SK-N-MC (cell line): Measurements from ENCODE around the gene TMEM127.
"Not testable (repeated sequence)": the region's sequence is repeated elsewhere in the genome, so short reads cannot be mapped to it uniquely, and the experiment has no call there.

ENCODE experiments used
- DNase-seq: peaks from one replicate; pipeline ENCODE4 v3.0.0-alpha.2; 2011; ENCODE audit warnings: low read depth, low spot score
- H3K27ac ChIP-seq: fragments of 200-600 bp; sonication (generic); 2 replicates; pipeline ENCODE4 v1.5.1; 2016; ENCODE audit warnings: mixed run types
- H3K36me3 ChIP-seq: fragments of 200-600 bp; sonication (generic); 2 replicates; pipeline ENCODE4 v1.6.1; 2017; ENCODE audit warnings: antibody characterized with exemption, low read length, mixed read lengths; ENCODE audit not compliant: insufficient read depth
- H3K4me3 ChIP-seq: fragments of 200-600 bp; sonication (generic); 2 replicates; pipeline ENCODE4 v1.5.1; 2016
- H3K9ac ChIP-seq: fragments of 200-600 bp; sonication (generic); 2 replicates; pipeline ENCODE4 v1.8.0; 2017; ENCODE audit warnings: mixed run types, mixed read lengths; ENCODE audit not compliant: insufficient read length
- H3K9me3 ChIP-seq: fragments of 200-600 bp; sonication (generic); 2 replicates; pipeline ENCODE4 v1.6.1; 2017; ENCODE audit warnings: low read depth, mild to moderate bottlenecking, antibody characterized with exemption, low read length, moderate library complexity, mixed read lengths
- EZH2 ChIP-seq: fragments of 200-600 bp; sonication (generic); IDR thresholded peaks from one replicate; pipeline ENCODE4 v1.6.1; 2017; ENCODE audit warnings: antibody characterized with exemption
- FOXP2 ChIP-seq: optimal IDR thresholded peaks from 2 replicates; pipeline ENCODE3; 2011; ENCODE audit warnings: mild to moderate bottlenecking, moderate library complexity; ENCODE audit not compliant: insufficient read depth; ENCODE audit errors: extremely low read length, control extremely low read depth
- POLR2AphosphoS5 ChIP-seq: IDR thresholded peaks from 2 replicates; pipeline ENCODE4 v1.6.1; 2012; ENCODE audit warnings: mild to moderate bottlenecking, low read depth, low read length, borderline replicate concordance

The TMEM127 gene

GRCh38 chr2:96296925-96297324 lies 31.1 kb upstream of the TMEM127 start:
- H3K36me3 ChIP-seq = peaks cover 97% of the 10 kb centered on the region
- H3K9ac ChIP-seq = no peak overlapping the region
- no peak overlapping the region for H3K27ac ChIP-seq
- no peak overlapping the region for H3K4me3 ChIP-seq
- no peaks in the 10 kb centered on the region for H3K9me3 ChIP-seq
- DNase-seq = no peak
- TF ChIP-seq FOXP2 = no peak
- no peak for TF ChIP-seq POLR2AphosphoS5
- no peak for TF ChIP-seq EZH2

GRCh38 chr2:96294271-96294670 lies 28.5 kb upstream of the TMEM127 start:
- H3K27ac ChIP-seq, H3K4me3 ChIP-seq, DNase-seq, H3K9me3 ChIP-seq, H3K9ac ChIP-seq: not testable (repeated sequence)
- H3K36me3 ChIP-seq = peaks cover 98% of the 10 kb centered on the region

GRCh38 chr2:96291751-96292150 lies 26.0 kb upstream of the TMEM127 start:
- DNase-seq = no peak
- no peak overlapping the region for H3K27ac ChIP-seq
- no peak overlapping the region for H3K4me3 ChIP-seq
- TF ChIP-seq POLR2AphosphoS5 (no peak), EZH2 (no peak), FOXP2 (no peak)
- peaks cover 98% of the 10 kb centered on the region for H3K36me3 ChIP-seq
- H3K9me3 ChIP-seq = no peaks in the 10 kb centered on the region
- no peak overlapping the region for H3K9ac ChIP-seq

GRCh38 chr2:96287273-96287856 lies 21.6 kb upstream of the TMEM127 start:
- H3K36me3 ChIP-seq = peaks cover 99% of the 10 kb centered on the region
- no peak overlapping the region for H3K4me3 ChIP-seq
- H3K27ac ChIP-seq = no peak overlapping the region
- TF ChIP-seq FOXP2 (no peak), POLR2AphosphoS5 (no peak), EZH2 (no peak)
- H3K9ac ChIP-seq = no peak overlapping the region
- H3K9me3 ChIP-seq = no peaks in the 10 kb centered on the region
- no peak for DNase-seq

DNA sequence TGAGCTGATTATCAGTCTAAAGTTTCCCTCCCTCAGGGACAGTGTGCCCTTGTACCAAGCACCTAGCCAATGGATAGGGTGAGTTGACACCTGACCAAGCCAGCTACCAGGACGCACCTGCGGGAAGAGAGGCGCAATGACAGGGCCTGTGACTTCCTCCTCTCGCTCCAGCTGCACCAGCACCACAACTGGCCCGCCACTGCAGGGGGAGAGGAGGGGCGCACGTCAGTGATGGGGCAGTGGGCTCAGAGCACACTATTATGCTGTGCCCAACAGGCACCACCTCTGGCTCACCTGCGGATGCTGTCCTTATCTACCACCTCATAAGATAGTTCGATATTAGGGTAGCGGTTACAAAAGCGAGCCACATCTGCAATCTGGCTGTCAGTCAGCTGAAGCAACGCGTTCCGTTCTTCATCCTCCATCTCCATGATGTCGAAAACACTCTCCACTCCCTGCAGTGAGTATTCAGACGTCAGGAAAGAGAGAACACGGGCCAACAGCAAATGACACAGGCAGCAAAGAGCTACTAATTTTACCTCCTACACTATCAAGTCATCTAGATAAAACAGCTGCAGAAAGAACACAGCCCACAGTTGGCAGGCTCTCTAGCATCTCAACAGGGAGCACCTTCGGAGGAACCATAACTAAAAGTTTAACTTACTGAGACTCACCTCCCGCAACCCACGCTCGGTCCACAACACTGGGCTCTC lies 11.1 kb upstream of the TMEM127 start:
- TF ChIP-seq POLR2AphosphoS5 = no peak
- TF ChIP-seq EZH2 = no peak
- TF ChIP-seq FOXP2 = no peak
- H3K27ac ChIP-seq = no peak overlapping the region
- no peak overlapping the region for H3K9ac ChIP-seq
- H3K4me3 ChIP-seq = no peak overlapping the region
- peaks cover 80% of the 10 kb centered on the region for H3K36me3 ChIP-seq
- DNase-seq = no peak
- no peaks in the 10 kb centered on the region for H3K9me3 ChIP-seq

DNA sequence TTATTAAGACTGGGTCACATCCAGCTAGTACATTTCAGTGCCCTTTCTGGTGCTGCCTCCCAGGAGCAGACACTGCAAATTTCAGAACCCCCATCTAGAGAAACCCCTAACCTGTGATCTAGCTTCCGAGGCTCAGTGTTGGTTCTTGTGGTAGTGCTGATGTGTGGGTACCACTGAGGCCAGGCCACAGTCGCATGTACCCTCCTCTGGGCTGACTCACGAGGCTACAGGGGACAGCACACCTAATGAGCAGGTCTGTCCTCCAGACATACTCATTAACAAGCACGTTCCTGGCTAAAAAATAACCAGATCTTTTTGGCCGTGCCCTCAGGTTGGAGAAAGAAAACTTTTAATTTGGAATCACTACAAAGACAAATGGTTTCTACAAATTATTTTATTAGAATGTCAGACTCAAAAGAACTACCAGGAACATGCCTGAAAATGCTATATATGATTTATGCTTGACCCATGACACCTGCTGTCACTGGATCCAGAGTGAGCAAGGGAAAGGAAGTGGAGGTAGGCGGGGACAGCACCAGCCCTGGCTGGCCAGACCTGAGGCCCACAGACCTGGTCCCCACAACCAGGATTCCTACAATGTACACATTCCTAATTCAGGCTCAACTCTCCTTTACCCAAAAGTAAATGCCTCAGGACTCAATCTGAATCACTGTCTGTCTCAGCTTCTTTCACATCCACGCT lies 8.7 kb upstream of the TMEM127 start:
- Histone ChIP-seq H3K9me3 (no peaks in the 10 kb centered on the region), H3K27ac (0 out of 2 replicates have a peak overlapping the region, but pooled peaks have one; percentile 31), H3K36me3 (peaks cover 75% of the 10 kb centered on the region), H3K4me3 (no peak overlapping the region), H3K9ac (no peak overlapping the region)
- TF ChIP-seq POLR2AphosphoS5 (no peak), FOXP2 (no peak), EZH2 (no peak)
- no peak for DNase-seq

DNA sequence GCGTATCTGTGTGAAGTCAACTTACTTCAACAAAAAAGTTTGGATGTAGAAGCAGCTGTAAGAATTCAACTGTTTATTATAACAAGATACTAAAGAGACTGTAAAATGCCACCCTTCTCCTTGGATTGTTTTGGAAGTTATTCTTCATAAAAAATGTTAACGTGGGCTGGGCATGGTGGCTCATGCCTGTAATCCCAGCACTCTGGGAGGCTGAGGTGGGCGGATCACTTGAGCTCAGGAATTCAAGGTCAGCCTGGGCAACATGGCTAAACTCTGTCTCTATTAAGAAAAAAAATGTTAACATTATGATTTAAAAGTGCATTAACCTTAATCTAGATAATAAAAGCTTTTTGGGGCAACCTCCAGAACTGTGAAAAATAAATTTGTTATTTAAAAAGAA lies 8.0 kb upstream of the TMEM127 start:
- H3K36me3 ChIP-seq = peaks cover 72% of the 10 kb centered on the region
- no peak overlapping the region for H3K9ac ChIP-seq
- H3K4me3 ChIP-seq = no peak overlapping the region
- peak overlapping the region; percentile 46; the same call in 1 of the 2 replicates for H3K27ac ChIP-seq
- no peak for TF ChIP-seq FOXP2
- TF ChIP-seq EZH2 = no peak
- no peak for TF ChIP-seq POLR2AphosphoS5
- no peaks in the 10 kb centered on the region for H3K9me3 ChIP-seq
- no peak for DNase-seq

GRCh38 chr2:96271995-96272394 lies 6.2 kb upstream of the TMEM127 start:
- peaks cover 67% of the 10 kb centered on the region for H3K36me3 ChIP-seq
- H3K9ac ChIP-seq = no peak overlapping the region
- TF ChIP-seq POLR2AphosphoS5 = no peak
- no peak for TF ChIP-seq FOXP2
- TF ChIP-seq EZH2 = no peak
- H3K9me3 ChIP-seq = no peaks in the 10 kb centered on the region
- H3K27ac ChIP-seq = no peak overlapping the region
- no peak overlapping the region for H3K4me3 ChIP-seq
- DNase-seq = no peak
